OCI-LY1 (cell line): ENCODE results near the gene TRIM73.
"Not testable (repeated sequence)": the region's sequence is repeated elsewhere in the genome, so short reads cannot be mapped to it uniquely, and the experiment has no call there.

Experiments used
- H2AFZ ChIP-seq: fragments of 200-600 bp; sonication (generic), shearing (Covaris generic); 2 replicates; pipeline ENCODE4 v1.6.0; 2014; ENCODE audit warnings: antibody characterized with exemption, mild to moderate bottlenecking, low read length
- H3F3A ChIP-seq: fragments of 200-600 bp; sonication (generic), shearing (Covaris generic); 2 replicates; pipeline ENCODE4 v1.6.0; 2014; ENCODE audit warnings: mild to moderate bottlenecking, antibody characterized with exemption, low read length, moderate library complexity; ENCODE audit not compliant: insufficient read depth
- H3K27ac ChIP-seq: fragments of 200-600 bp; sonication (generic); 2 replicates; pipeline ENCODE4 v1.5.1; 2014; ENCODE audit warnings: low read length, mixed run types, mild to moderate bottlenecking, low read depth; ENCODE audit not compliant: poor library complexity, severe bottlenecking
- H3K27me3 ChIP-seq: fragments of 200-600 bp; sonication (generic); 2 replicates; pipeline ENCODE4 v1.6.0; 2014; ENCODE audit warnings: antibody characterized with exemption, mild to moderate bottlenecking, low read length, moderate library complexity; ENCODE audit not compliant: insufficient read depth
- H3K36me3 ChIP-seq: fragments of 200-600 bp; sonication (generic); 2 replicates; pipeline ENCODE4 v1.6.1; 2014; ENCODE audit warnings: mild to moderate bottlenecking, antibody characterized with exemption, low read length, moderate library complexity, mixed read lengths; ENCODE audit not compliant: insufficient read depth
- H3K4me1 ChIP-seq: fragments of 200-600 bp; sonication (generic); 2 replicates; pipeline ENCODE4 v1.5.1; 2014; ENCODE audit warnings: mild to moderate bottlenecking, low read length, moderate library complexity; ENCODE audit not compliant: insufficient read depth, severe bottlenecking
- H3K4me2 ChIP-seq: fragments of 200-600 bp; sonication (generic), shearing (Covaris generic); 2 replicates; pipeline ENCODE4 v1.6.1; 2014; ENCODE audit warnings: low read length
- H3K4me3 ChIP-seq: fragments of 200-600 bp; sonication (generic); 2 replicates; pipeline ENCODE4 v1.5.1; 2014; ENCODE audit warnings: low read length, low read depth, mild to moderate bottlenecking, mixed read lengths; ENCODE audit not compliant: poor library complexity, severe bottlenecking
- H3K79me2 ChIP-seq: fragments of 200-600 bp; shearing (Covaris generic); 2 replicates; pipeline ENCODE4 v1.6.1; 2016; ENCODE audit warnings: mixed run types, low read length, mixed read lengths; ENCODE audit not compliant: insufficient read depth
- H3K9ac ChIP-seq: fragments of 200-600 bp; sonication (generic), shearing (Covaris generic); 2 replicates; pipeline ENCODE4 v1.6.1; 2014; ENCODE audit warnings: mild to moderate bottlenecking, low read length, mixed read lengths
- H3K9me2 ChIP-seq: fragments of 200-600 bp; sonication (generic), shearing (Covaris generic); 2 replicates; pipeline ENCODE4 v1.6.1; 2014; ENCODE audit warnings: low read depth, mild to moderate bottlenecking, low read length, mixed read lengths
- H3K9me3 ChIP-seq: fragments of 200-600 bp; shearing (Covaris generic); 2 replicates; pipeline ENCODE4 v1.6.1; 2014; ENCODE audit warnings: low read length, mixed read lengths
- H4K20me1 ChIP-seq: fragments of 200-600 bp; sonication (generic), shearing (Covaris generic); 2 replicates; pipeline ENCODE4 v1.6.0; 2016; ENCODE audit warnings: mild to moderate bottlenecking, low read length; ENCODE audit not compliant: insufficient read depth

TRIM73 gene

GRCh38 chr7:75418292-75418858, 22.9 kb downstream of the TRIM73 start:
- not testable (repeated sequence) for H3F3A ChIP-seq, H3K27ac ChIP-seq, H2AFZ ChIP-seq, H3K27me3 ChIP-seq, H3K4me2 ChIP-seq, H3K4me1 ChIP-seq, H4K20me1 ChIP-seq, H3K9me3 ChIP-seq, H3K4me3 ChIP-seq, H3K9me2 ChIP-seq, H3K9ac ChIP-seq, H3K79me2 ChIP-seq
- peaks cover 43% of the 10 kb centered on the region for H3K36me3 ChIP-seq

GRCh38 chr7:75419210-75419609, 23.8 kb downstream of the TRIM73 start:
- H3K9me2 ChIP-seq, H3K27ac ChIP-seq, H3K79me2 ChIP-seq, H2AFZ ChIP-seq, H3F3A ChIP-seq, H3K4me2 ChIP-seq, H3K27me3 ChIP-seq, H3K9me3 ChIP-seq, H3K9ac ChIP-seq, H3K4me1 ChIP-seq, H3K4me3 ChIP-seq, H4K20me1 ChIP-seq: not testable (repeated sequence)
- H3K36me3 ChIP-seq = peaks cover 52% of the 10 kb centered on the region

- H3F3A ChIP-seq, H3K9ac ChIP-seq, H3K27me3 ChIP-seq, H3K4me1 ChIP-seq, H2AFZ ChIP-seq, H3K4me3 ChIP-seq, H3K79me2 ChIP-seq, H3K4me2 ChIP-seq, H3K9me3 ChIP-seq, H3K27ac ChIP-seq, H3K9me2 ChIP-seq, H4K20me1 ChIP-seq: not testable (repeated sequence)
- H3K36me3 ChIP-seq = peaks cover 56% of the 10 kb centered on the region
Measured at GRCh38 chr7:75419693-75420092, 24.3 kb downstream of the TRIM73 start.

GRCh38 chr7:75420152-75420551, 24.7 kb downstream of the TRIM73 start:
- H3K9me2 ChIP-seq, H3F3A ChIP-seq, H3K4me2 ChIP-seq, H3K4me1 ChIP-seq, H3K27ac ChIP-seq, H4K20me1 ChIP-seq, H2AFZ ChIP-seq, H3K4me3 ChIP-seq, H3K9me3 ChIP-seq, H3K79me2 ChIP-seq, H3K27me3 ChIP-seq, H3K9ac ChIP-seq: not testable (repeated sequence)
- peaks cover 53% of the 10 kb centered on the region for H3K36me3 ChIP-seq

GRCh38 chr7:75421798-75422710, 26.6 kb downstream of the TRIM73 start:
- H3K36me3 ChIP-seq = peaks cover 40% of the 10 kb centered on the region
- not testable (repeated sequence) for H3K79me2 ChIP-seq, H3K9ac ChIP-seq, H3K4me3 ChIP-seq, H4K20me1 ChIP-seq, H3F3A ChIP-seq, H3K27ac ChIP-seq, H3K27me3 ChIP-seq, H3K4me1 ChIP-seq, H3K9me3 ChIP-seq, H2AFZ ChIP-seq, H3K9me2 ChIP-seq, H3K4me2 ChIP-seq

- Histone ChIP-seq H3K36me3 (peaks cover 44% of the 10 kb centered on the region), H3K4me1 (peaks cover 11% of the 10 kb centered on the region)
- not testable (repeated sequence) for H3F3A ChIP-seq, H3K79me2 ChIP-seq, H2AFZ ChIP-seq, H3K9me2 ChIP-seq, H3K27me3 ChIP-seq, H4K20me1 ChIP-seq, H3K4me2 ChIP-seq, H3K27ac ChIP-seq, H3K4me3 ChIP-seq, H3K9ac ChIP-seq, H3K9me3 ChIP-seq
Measured at GRCh38 chr7:75423481-75423880, 28.1 kb downstream of the TRIM73 start.

- not testable (repeated sequence) for H3K27me3 ChIP-seq, H3K9ac ChIP-seq, H3K9me2 ChIP-seq, H3K9me3 ChIP-seq, H3K4me3 ChIP-seq, H3K79me2 ChIP-seq, H3F3A ChIP-seq, H3K27ac ChIP-seq, H4K20me1 ChIP-seq, H2AFZ ChIP-seq, H3K4me1 ChIP-seq, H3K4me2 ChIP-seq
- peaks cover 73% of the 10 kb centered on the region for H3K36me3 ChIP-seq
Measured at GRCh38 chr7:75439000-75439399, 43.6 kb downstream of the TRIM73 start.
